ENCODE data around the gene HCFC1R1.
A peak's percentile ranks its signal among the peaks of the same experiment; 100 is the strongest.

HCFC1R1 gene

DNA sequence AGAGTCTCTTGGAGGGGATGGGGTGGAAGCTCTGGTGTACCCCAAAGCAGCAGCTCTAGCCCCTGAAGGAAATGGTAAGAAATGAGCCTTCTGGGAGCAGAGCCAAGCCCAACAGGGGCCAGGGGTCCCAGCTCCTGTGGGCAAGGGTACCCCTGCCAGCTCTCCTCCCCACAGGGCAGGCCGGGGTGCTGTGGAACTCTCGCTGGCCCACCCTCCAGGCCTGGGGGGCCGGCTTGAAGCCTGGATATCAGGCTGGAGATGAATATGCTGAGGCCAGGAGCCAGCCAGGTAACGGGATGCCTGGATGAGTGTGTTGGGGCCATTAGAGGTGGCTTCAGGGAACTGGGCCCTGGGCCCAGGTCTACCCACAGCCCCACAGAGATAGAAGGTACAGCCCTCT, 23.2 kb downstream of the HCFC1R1 start:
- DNase-seq (ENCODE audit: low read depth) = no peak

DNA sequence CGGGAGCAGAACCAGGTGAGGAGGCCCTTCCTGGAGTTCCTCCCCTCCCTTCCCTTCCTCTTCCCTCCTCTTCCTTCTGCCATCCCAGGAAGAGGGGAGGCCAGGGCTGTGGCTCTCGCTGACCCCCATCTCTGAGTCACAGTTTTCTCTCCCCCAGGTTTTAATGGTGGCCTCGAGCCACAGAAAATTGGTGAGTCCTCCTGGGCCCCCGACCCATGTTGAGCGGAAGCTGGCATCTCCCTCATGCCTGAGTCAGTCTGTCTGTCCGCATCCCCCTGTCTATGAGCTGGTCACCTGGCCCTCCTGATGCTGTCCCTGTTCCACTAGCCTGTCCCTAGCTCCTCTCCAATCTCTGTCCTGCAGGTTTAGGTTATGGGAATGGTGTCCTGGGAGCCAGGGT, 23.8 kb downstream of the HCFC1R1 start:
- DNase-seq (ENCODE audit: low read depth) = no peak

DNA sequence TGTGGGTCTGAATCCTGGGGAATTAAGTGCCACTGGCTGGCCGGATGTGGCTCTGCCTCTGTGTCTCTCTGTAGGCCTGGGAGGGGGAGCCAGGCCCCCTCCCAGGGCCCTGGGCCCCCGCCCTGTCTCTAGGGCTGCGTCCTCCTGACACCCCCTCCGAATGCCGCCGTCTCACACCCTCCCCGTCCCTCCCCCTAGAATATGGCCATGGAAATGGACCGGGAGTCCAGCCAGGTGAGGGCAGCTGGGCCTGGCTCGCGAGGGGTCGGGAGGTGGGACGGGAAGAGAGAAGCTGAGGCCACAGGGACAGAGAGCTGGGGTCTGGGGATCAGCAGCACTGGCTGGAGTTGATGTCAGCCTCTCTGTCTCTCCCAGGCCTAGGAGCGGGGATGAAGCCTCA, 27.4 kb downstream of the HCFC1R1 start:
- DNase-seq (ENCODE audit: low read depth) = no peak

DNA sequence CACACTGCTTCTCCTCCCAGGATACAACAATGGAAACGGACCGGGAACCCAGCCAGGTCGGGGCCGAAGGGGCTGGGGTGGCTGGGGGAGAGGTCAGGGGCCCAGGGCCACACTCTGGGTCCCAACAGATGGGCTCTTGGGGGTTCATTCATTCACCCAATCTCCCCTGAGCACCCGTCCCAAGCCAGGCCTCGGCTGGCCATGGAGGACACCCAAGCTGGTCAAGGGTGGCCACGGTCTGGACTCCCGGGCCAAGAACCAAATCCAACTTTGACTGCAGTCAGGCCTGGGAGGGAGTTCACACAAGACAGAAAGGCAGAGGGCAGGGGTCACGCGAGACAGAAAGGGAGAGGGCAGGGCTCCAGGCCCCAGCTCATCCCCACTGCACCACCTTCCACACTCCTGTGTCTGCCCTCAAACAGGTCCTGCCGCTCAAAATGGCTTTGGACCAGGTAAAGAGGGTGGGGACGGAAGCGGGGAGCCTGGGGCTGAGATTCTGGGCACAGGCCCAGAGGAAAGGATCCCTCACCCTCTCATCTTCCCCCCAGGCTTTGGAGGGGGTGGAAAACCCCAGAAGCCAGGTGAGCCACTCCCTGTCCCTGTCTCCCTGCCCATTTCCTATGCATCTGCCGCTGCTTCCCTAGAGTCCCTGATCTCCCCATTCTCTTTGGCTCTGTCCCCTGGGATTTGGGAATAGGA, 31.2 kb downstream of the HCFC1R1 start:
- no peak for DNase-seq (ENCODE audit: low read depth)

DNA sequence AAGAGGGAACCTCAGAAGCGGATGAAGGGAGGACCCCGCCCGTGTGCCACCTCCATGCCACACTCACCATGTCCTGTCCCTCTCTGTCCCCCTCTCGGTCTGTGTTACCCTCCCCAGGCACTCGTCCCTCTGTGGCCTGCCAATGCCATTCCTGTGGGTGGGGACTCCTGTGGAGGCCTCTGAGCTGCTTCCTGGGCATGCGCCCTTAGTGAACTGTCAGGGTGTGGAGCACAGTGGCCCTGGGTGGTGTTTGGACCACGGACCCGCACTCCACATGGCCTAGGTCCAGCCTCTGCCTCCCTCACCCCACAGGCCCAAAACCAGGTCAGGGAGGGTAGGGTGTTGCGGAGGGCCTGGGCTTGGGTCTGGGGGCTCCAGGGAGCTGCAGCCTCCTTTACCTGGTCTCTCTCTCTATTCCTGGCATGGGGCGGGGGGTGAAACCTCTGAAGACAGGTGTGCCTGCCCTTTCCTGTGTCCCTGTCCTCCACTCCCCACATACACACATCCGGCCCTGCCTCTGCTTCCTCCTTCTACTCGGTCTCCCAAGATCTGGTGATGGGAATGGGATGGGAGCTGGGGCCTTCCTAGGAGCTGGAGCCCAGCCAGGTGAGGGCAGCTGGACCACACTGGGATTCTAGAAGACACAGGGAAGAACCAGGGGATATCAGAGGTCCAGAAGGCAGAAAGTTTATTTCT, 32.0 kb downstream of the HCFC1R1 start:
- no peak for DNase-seq (ENCODE audit: low read depth)

DNA sequence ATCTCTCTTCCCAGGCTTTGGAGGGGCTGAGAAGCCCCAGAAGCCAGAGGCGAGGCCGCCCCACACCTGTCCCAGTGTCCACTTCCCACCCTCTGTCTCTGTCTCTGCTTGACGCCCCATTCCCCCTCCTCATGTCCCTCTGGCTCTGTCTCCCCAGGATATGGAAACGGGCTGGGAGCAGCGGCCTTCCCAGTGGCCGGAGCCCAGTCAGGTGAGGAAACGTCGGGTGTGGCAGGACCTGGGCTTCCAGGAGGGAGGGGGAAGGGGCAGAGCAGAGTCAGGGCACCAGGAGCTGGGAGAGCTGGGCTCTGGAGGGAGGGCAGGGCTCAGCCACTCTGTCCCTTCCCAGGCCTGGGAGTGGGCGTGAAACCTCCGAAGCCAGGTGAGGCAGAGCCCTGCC, 32.9 kb downstream of the HCFC1R1 start:
- no peak for DNase-seq (ENCODE audit: low read depth)

DNA sequence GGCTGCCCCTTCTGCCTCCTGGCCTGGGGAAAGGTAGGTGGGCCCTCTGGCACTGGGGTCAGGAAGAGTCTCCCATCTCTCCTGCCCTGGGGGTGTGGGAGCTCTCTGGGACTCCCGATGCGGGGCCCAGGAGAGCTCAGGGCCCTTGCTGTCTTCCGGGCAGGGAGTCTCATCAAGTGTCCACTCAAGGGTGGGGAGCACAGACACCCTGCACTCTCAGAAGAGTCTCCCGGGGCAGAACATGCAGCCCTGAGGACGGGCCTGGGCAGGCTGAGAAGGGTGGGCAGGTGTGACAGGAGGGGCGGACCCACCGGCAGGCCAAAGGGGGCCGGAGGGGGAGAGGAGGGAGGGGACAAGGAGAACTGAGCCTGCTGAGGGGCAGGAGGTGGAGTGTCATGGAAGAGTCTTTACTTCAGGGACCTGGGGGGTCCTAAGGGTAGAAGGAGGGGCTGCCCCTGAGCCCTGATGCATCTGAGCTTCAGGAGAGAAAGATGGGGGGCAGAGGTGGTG, 35.1 kb downstream of the HCFC1R1 start:
- no peak for DNase-seq (ENCODE audit: low read depth)

DNA sequence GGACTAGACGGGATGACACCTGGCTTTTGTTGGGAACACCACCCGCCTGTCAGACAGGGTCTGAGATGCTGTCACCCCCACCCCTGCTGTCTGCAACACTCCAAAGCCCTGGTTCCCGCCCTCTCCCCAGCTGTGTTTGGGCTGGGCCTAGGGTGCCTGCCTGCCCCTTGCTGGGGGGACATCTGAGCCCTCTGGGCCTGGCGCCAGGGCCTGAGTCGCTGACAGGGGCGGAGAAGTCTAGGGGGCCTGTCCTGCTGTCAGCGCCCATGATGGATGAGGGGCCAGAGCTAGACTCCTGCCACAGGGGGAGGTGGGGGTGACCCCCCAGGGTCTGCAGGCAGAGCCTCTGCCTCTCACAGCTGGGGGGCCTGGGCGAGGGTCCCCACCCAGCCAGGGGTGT, 35.9 kb downstream of the HCFC1R1 start:
- no peak for DNase-seq (ENCODE audit: low read depth)

DNA sequence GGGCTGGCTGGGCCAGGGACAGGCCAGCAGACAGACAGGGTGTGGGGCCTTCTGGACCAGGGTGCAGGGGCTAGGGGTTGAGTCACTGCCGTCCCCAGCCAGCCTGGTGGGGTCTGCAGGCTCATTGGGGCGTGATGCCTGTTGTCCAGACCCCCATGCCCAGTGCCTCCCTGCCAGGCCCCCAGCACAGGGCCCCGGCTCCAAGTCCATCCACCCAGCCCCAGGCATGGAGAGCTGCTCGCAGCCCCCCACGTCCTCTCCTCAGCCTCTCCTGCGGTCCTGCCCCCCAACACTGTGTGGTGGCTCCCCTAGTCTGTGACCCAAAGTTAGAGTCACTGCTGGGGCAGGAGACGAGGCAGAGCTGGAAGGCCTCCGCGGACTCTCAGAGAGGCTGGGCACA, 36.5 kb downstream of the HCFC1R1 start:
- DNase-seq (ENCODE audit: low read depth) = no peak

DNA sequence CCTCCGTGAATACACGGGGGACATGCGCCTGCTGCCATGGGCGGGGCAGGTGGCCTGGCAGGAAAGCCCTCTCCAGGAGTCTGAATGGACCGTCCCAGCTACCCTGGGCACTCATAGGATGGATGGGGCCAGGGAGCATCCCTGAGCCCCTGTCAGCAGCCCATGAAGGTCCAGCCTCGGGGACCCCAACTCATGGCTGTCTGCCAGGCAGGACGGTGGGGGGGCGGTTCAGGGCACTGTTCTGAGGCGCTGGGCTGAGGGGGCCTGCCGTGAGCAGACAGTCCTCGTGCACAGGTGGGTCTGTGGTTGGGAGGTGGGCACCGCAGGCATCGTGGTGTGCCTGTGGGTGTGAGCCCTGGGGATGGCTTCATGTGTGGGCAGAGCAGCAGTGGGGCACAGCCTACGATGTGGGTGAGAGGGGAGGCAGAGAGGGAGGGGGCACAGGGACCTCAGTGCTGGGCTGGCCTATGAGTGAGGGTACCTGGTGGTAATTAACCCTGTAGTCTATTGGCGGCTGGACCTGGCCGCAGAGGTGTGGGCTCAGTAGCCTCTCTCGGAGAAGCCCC, 37.0 kb downstream of the HCFC1R1 start:
- DNase-seq (ENCODE audit: low read depth) = no peak

DNA sequence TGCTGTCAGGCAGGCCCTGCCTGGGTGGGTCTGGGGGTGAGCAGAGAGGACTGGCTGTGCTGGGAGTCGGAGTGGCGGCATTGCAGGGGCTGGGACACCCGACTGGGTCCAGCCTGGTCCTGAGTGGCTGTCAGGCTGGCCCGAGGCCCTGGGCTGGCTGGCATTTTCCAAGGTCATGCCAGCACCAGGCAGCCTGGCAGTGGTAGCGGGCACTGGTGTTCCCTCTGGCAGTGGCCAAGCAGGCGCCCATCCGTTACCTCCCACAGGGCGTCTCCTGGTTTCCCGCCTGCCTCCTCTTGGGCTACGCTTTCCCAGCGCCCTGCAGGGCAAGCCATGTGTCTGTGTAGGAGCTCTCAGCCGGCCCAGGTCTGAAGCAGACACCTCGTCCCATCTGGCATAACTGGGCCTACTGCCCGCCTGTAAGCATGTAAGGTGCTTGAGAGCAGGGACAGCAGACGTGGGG, 37.8 kb downstream of the HCFC1R1 start:
- DNase-seq (ENCODE audit: low read depth) = no peak

DNA sequence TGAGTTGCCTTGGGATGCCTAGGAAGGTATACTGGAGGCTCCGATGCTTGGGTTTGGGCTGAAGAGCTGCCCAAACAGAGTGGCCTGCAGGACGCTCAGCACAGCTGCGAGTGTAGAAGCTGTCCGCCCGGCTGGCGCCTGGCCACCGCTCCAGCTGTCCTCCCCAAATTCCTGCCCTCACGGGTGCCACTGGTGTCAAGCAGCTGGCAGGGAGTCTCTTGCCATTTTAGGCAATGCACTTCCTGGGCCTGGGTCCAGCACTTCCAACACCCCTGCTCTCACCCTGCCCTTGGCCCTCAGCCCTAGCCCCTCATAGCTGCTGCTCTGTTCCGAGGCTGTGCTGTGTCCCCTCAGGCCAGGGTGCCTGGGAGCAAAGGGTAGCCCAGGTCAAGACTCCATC, 38.3 kb downstream of the HCFC1R1 start:
- DNase-seq (ENCODE audit: low read depth) = no peak

DNA sequence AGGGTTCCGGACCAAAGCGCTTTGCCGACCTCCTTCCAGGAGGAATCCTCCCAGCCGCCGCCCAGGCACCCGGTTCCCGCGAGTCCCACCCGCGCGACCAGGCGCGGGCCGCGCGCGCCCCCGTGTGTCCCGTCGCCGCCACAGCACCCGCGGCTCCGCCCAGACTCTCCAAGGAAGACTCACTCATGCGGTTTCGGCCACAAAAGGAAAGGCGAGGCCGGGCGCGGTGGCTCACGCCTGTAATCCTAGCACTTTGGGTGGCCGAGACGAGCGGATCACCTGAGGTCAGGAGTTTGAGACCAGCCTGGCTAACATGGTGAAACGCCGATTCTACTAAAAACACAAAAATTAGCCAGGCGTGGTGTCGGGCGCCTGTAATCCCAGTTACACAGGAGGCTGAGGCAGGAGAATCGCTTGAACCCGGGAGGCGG, 40.0 kb downstream of the HCFC1R1 start:
- peak; percentile 27 for DNase-seq (ENCODE audit: low read depth)

DNA sequence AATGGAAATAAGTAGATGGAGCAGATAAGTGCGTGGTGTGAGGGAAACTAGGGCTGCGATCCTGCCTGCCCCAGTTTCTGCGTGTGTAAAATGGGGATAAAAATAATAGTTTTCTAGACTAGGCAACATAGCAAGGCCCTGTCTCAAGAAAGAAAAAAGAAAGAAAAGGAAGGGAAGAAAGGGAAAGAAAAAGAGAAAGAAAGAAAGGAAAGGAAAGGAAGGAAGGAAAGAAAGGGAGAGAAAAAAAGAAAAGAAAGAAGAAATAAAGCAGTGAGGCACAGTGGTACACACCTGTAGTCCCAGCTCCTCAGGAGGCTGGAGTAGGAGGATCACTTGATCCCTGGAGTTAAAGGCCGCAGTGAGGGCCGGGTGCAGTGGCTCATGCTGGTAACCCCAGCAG, 41.3 kb downstream of the HCFC1R1 start:
- no peak for DNase-seq (ENCODE audit: low read depth)

DNA sequence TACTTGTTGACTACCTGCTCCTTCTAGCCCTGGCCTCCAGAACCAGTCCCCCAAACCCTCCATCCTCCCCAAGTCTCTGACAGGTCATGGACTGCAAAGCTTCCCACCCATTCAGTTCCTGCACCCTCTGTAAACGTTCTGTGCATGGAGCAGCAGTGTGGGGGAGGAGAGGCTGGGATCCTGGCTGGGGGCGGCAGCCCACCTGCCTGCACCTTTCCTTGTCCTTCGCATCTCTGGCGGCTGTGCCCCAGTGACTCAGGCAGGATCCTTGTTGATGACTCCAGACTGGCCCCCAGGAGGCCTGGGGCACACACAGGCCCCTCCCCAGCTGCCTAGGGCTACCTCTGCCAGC, 41.9 kb downstream of the HCFC1R1 start:
- DNase-seq (ENCODE audit: low read depth) = no peak

DNA sequence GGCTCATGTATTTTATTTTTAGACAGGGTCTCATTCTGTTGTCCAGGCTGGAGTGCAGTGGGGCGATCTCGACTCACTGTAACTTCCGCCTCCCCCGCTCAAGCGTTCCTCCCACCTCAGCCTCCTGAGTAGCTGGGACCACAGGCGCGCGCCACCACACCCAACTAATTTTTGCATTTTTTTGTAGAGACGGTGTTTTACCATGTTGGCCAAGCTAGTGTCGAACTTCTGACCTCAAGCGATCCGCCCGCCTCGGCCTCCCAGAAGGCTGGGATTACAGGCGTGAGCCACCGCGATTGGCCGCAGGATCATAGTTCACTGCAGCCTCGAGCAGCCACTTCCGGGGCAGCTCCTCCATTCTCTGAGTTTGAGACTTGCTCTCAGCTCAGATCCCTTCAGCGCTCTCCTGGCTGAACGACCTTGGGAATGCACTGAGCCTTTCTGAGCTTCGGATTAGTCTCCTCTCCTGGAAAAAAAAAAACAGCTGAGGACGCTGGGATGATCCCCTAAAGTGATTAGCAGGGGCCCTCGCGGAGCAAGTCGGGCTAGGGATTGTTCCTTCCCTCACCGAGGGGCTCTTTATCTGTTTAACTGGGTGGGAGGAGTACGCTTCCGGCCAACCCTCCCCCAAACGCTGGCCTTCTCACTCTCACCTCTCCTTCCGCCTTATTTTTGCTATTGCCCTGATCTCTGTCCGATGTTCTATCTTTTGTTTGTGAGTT, 42.4 kb downstream of the HCFC1R1 start:
- no peak for DNase-seq (ENCODE audit: low read depth)

DNA sequence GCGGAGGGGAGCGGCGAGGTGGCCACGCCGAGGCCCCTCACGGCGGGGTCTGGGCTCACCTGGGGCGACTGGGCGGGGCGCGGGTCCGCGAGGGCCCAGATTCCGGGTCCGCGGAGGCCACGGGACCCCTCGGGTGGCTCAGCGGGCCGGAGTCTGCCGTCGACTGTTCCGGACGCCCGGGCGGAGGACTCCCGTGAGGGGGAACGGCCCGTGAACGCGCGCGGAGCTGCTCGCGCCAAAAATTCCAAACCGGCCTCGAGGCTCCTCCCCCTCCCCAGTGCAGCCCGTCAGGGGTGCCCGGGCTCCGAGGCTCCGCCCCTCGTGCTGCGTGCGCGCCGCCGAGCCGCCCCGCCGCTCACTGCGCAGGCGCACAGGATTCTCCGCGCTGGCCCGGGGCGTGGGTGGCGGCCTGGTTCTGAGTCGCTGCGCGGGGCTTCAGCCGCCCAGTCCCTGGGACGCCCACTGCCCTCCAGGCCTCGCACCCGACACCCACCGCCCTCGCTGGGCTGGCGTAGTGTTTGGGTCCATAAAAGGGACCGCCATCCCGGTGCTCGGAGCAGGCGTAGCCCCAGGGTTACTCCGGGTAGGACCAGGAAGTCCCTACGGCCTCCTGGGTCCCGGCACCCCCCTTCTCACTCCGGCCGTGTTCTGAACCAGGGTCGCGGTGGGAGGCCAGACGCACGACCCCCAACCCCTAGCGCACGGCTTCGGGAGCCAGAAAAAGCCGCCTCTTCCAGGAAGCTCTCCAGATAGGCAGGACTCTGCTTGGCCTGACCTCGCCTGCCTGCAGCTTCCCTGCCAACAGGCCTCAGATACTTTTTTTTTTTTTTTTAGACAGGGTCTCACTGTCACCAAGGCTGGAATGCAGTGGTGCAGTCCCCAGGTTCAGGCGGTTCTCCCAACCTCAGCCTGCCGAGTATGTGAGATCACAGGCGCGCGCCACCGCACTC, 43.2 kb downstream of the HCFC1R1 start, which contains the start of gene PKMYT1:
Gene PKMYT1 (minus strand): TSS at position 220 of the 950 bp plus-strand sequence. CDS start 789 bp downstream, outside the sequence.
- peak; percentile 37 for DNase-seq (ENCODE audit: low read depth)

DNA sequence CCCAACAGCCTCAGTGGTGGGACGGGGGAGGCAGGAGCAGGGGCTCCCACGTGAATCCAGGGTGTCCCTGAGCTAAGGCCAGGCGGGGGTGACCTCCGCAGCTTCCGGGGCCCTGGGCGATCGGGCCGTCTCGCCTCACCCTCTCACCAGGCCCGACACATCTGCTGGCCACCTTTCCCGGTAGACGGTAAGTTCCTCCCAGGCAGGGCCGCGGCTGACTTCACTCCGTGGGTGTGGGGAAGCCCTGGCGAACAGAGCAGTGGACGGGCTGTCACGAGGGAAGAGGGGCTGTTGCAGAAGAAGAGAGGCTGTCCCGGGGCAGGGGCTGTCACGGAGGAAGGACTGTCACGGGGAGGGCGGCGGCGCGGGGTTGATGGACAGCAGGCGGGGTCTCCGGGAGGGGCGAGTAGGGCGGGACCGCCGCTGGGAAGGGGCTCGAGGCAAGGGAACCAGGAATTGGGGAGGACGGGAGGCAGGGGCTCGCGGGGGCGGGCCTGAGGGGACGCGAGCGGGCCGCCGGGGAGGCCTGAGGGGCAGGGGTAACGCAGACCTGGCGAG, 44.0 kb downstream of the HCFC1R1 start:
- no peak for DNase-seq (ENCODE audit: low read depth)

DNA sequence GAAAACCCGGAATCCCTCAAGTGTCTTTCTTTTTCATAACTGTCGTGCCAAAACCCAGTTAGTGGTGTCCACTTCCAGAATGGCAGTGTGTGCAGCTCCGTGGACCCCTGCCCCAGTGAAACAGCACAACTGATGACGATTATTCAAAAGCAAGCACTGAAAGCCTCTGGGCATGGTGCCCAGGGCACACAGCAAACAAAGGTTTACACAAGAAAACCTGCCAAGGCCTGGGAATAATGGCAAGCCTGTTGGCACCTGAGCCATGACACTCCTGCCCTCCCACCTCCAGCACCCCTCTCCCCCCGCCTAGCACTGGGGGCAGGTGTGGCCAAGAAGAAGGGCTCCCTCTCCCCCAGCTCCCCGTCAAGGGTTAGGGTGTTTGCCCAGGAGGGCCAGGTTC, 46.3 kb downstream of the HCFC1R1 start:
- no peak for DNase-seq (ENCODE audit: low read depth)

DNA sequence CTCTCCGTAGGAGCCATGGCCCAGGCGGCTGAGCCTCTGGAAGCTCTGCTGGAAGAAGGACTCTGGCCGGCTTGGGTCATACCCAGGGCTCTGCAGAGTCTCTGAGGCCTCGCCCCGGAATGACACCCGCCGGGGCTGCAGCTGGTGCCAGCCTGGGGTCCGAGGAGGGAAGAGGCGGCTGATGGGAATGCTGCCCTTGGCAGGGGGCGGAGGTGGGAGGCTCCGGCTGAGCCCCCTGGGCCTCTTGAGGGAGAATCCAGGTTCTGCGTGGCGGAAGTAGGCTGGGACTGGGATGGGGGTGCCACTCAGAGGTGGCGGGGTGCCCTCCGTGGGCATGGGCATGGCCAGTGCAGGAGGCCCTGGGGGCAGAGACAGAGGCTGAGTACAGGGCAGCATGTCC, 47.1 kb downstream of the HCFC1R1 start:
- DNase-seq (ENCODE audit: low read depth) = no peak

DNA sequence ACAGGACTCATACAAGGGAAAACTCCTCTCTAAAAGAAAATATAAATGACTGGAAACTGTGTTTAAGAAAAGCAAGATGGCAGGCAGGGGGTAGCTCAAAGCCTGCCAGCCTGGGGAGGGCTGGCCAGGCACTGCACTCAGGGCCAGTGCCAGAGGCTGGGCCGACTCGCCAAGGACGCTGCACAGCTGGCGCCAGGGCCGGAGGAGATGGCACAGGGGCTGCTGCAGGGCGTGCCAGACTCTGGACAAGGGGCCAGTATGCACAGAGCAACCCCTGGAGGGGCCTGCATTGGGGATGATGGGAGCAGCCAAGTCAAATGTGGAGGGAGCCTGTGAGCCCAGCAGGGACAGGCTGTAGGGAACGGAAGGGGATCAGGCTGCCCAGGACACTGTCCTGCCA, 47.5 kb downstream of the HCFC1R1 start:
- DNase-seq (ENCODE audit: low read depth) = no peak

Measured in GM04503 (cell line).